ENCODE measurements around the gene CPZ.
"Not testable (repeated sequence)": the region's sequence is repeated elsewhere in the genome, so short reads cannot be mapped to it uniquely, and the experiment has no call there.

CPZ gene

GRCh38 chr4:8556341-8557150 lies 36.0 kb upstream of the CPZ start:
- no peak for DNase-seq (ENCODE audit: low read depth in 2 of 2, low spot score in 1 of 2)

- DNase-seq (ENCODE audit: low read depth in 2 of 2, low spot score in 1 of 2), result no peak
Measured at GRCh38 chr4:8557151-8558076, 35.2 kb upstream of the CPZ start.

GRCh38 chr4:8558080-8558960 lies 34.2 kb upstream of the CPZ start:
- no peak for DNase-seq (ENCODE audit: low read depth in 2 of 2, low spot score in 1 of 2)

- no peak for DNase-seq (ENCODE audit: low read depth in 2 of 2, low spot score in 1 of 2)
Measured at GRCh38 chr4:8559011-8559410, 33.6 kb upstream of the CPZ start.

- DNase-seq (ENCODE audit: low read depth in 2 of 2, low spot score in 1 of 2), result no peak
Measured at GRCh38 chr4:8559524-8560264, 32.9 kb upstream of the CPZ start.

GRCh38 chr4:8560265-8561047 lies 32.1 kb upstream of the CPZ start:
- DNase-seq (ENCODE audit: low read depth in 2 of 2, low spot score in 1 of 2), result no peak

GRCh38 chr4:8564595-8564994 lies 28.0 kb upstream of the CPZ start:
- no peak for DNase-seq (ENCODE audit: low read depth in 2 of 2, low spot score in 1 of 2)

- no peak for DNase-seq (ENCODE audit: low read depth in 2 of 2, low spot score in 1 of 2)
Measured at GRCh38 chr4:8568068-8568668, 24.4 kb upstream of the CPZ start.

- DNase-seq (ENCODE audit: low read depth in 2 of 2, low spot score in 1 of 2), result no peak
Measured at GRCh38 chr4:8570201-8570600, 22.4 kb upstream of the CPZ start.

GRCh38 chr4:8571702-8572685 lies 20.6 kb upstream of the CPZ start:
- no peak for DNase-seq (ENCODE audit: low read depth in 2 of 2, low spot score in 1 of 2)

- no peak for DNase-seq (ENCODE audit: low read depth in 2 of 2, low spot score in 1 of 2)
Measured at GRCh38 chr4:8573266-8573665, 19.3 kb upstream of the CPZ start.

- DNase-seq (ENCODE audit: low read depth in 2 of 2, low spot score in 1 of 2), result no peak
Measured at GRCh38 chr4:8574796-8575370, 17.7 kb upstream of the CPZ start.

GRCh38 chr4:8575457-8575856 lies 17.1 kb upstream of the CPZ start:
- no peak for DNase-seq (ENCODE audit: low read depth in 2 of 2, low spot score in 1 of 2)

GRCh38 chr4:8576591-8576990 lies 16.0 kb upstream of the CPZ start:
- not testable (repeated sequence) for DNase-seq (ENCODE audit: low read depth in 2 of 2, low spot score in 1 of 2)

GRCh38 chr4:8577046-8577445 lies 15.5 kb upstream of the CPZ start:
- DNase-seq (ENCODE audit: low read depth in 2 of 2, low spot score in 1 of 2), result no peak

GRCh38 chr4:8577972-8578371 lies 14.6 kb upstream of the CPZ start:
- no peak for DNase-seq (ENCODE audit: low read depth in 2 of 2, low spot score in 1 of 2)

- DNase-seq (ENCODE audit: low read depth in 2 of 2, low spot score in 1 of 2), result no peak
Measured at GRCh38 chr4:8578717-8579116, 13.8 kb upstream of the CPZ start.

Data from stimulated activated CD8-positive, alpha-beta memory T cell treated with anti-CD3 and anti-CD28 coated beads, Interleukin-4, amount 100 ng/mL, for 1 hour (primary cell).